OCI-M2 (cell line): Measurements from ENCODE around the gene RYK.
"Not testable (repeated sequence)": the region's sequence is repeated elsewhere in the genome, so short reads cannot be mapped to it uniquely, and the experiment has no call there.

ENCODE experiments used
- DNase-seq: peaks from one replicate; lab custom pipeline; 2025; ENCODE audit not compliant: unreplicated experiment; lab: John Stamatoyannopoulos, UW

RYK gene

GRCh38 chr3:134255404-134255803 lies 4.7 kb upstream of the RYK start:
- no peak for DNase-seq

- no peak for DNase-seq
These were observed 3.0 kb upstream of the RYK start for GRCh38 chr3:134253475-134254226.

- DNase-seq, result no peak
These were observed 2.1 kb upstream of the RYK start for GRCh38 chr3:134252766-134253165.

GRCh38 chr3:134251731-134252391 lies 1.2 kb upstream of the RYK start:
- no peak for DNase-seq

GRCh38 chr3:134249935-134250716 lies 533 bp downstream of the RYK start:
- DNase-seq, result no peak

GRCh38 chr3:134249296-134249841 lies 1.3 kb downstream of the RYK start:
- DNase-seq, result no peak

- no peak for DNase-seq
These were observed 5.7 kb downstream of the RYK start for GRCh38 chr3:134244921-134245320.

GRCh38 chr3:134242649-134243617 lies 7.7 kb downstream of the RYK start:
- DNase-seq, result no peak

GRCh38 chr3:134239538-134239937 lies 11.1 kb downstream of the RYK start:
- no peak for DNase-seq

GRCh38 chr3:134237454-134238145 lies 13.1 kb downstream of the RYK start:
- no peak for DNase-seq

GRCh38 chr3:134236505-134237170 lies 14.0 kb downstream of the RYK start:
- DNase-seq, result no peak

GRCh38 chr3:134235577-134236076 lies 15.0 kb downstream of the RYK start:
- no peak for DNase-seq

- DNase-seq, result no peak
These were observed 17.7 kb downstream of the RYK start for GRCh38 chr3:134232951-134233350.

GRCh38 chr3:134232151-134232550 lies 18.5 kb downstream of the RYK start:
- DNase-seq, result no peak

GRCh38 chr3:134231131-134231530 lies 19.5 kb downstream of the RYK start:
- DNase-seq, result no peak

GRCh38 chr3:134229038-134229437 lies 21.6 kb downstream of the RYK start:
- DNase-seq, result no peak

- DNase-seq, result no peak
These were observed 22.2 kb downstream of the RYK start for GRCh38 chr3:134228479-134228878.

- DNase-seq, result no peak
These were observed 22.6 kb downstream of the RYK start for GRCh38 chr3:134228035-134228434.

GRCh38 chr3:134224796-134225156 lies 25.9 kb downstream of the RYK start:
- not testable (repeated sequence) for DNase-seq
